ENCODE data around the gene SLC22A5. TPM values are rescaled to one million over a fixed set of nuclear protein-coding genes. Genes with fewer than 3 reads are reported as not detected.

The SLC22A5 gene
- total RNA-seq, 1 experiment from 2014 or later: 3.6 TPM

DNA sequence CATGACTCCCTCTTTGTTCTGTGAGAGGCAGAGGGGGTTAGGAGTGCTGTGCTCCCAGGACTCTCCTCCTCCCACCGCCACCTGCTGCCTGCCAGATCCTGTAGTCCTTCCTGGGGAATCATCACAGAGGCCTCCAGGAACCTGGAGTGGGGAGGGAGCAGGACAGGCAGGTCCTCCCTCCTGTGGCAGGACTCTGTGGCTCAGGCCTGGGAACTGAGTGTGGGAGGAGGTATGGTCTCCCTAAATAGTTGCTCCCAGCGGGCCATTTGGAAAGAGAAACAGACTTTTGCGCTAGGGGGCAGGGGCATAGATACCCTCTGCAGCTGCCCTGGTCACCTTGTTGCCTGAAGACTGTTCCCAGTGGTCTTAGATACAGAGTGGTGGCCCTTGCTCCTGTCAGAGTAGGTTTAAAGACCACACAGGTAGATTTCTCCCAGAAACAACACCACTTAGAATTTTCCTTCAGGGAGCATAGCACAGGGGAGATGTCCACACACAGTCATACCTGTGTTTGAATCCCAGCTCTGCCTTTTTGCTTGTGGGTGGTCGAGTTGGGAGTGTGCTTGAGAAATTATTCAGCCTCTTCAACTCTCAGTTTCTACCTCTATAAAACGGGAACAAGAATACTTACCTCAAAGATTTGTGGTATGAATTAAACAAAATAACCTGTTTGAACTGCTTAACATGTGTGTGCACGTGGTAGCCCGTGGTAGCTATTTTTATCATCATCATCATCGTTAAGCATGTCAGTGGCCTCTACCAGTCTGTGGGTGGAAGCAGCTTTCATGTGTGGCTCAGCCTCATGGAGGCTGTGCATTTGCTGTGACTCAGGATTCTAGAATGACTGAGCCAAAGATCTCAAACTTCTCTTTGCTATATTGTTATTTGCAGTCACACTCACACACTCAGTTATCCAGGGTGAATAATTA is 55.8 kb downstream of the SLC22A5 start:
- TF ChIP-seq NFYB (CRISPR knock-in tag; conservative IDR thresholded peaks at IDR 0.05; ENCODE audit: low read depth) (no peak), ZNF263 (CRISPR knock-in tag; IDR thresholded peaks at IDR 0.05; ENCODE audit: low read depth) (peak; percentile 59; the same call in 1 of the 2 replicates)
- Mint-ChIP-seq H3K36me3 (no peaks in the 10 kb centered on the region), H3K4me3 (no peak overlapping the region), H3K27me3 (ENCODE audit: low read depth) (no peaks in the 10 kb centered on the region), H3K27ac (no peak overlapping the region), H3K9me3 (no peaks in the 10 kb centered on the region), H3K4me1 (peaks cover 22% of the 10 kb centered on the region)
- ChIA-PET POLR2A (no interaction called here), CTCF (interaction anchor here (1.2 to 3.5 kb wide), 3 partner anchors 53 to 75 kb away, joined by 3 to 52 read pairs (median 19); partner anchors contain the start of gene IRF1)
- DNase-seq (ENCODE audit: low spot score): no peak
- no peak for ATAC-seq

- no peaks in the 10 kb centered on the region for H3K9me3 Mint-ChIP-seq
- POLR2A ChIA-PET: interaction anchor here (1.7 kb wide), 1 partner anchor 70 kb away, joined by 8 read pairs; no protein-coding TSS in a partner anchor
- no peaks in the 10 kb centered on the region for H3K36me3 Mint-ChIP-seq
- CTCF ChIA-PET: interaction anchor here (0.6 to 3.5 kb wide), 15 partner anchors 12 to 101 kb away, joined by 3 to 52 read pairs (median 6); partner anchors contain the start of gene IRF1
- TF ChIP-seq CTCF (IDR thresholded peaks at IDR 0.05): no peak
- TF ChIP-seq OVOL2 (CRISPR knock-in tag; IDR thresholded peaks at IDR 0.05; ENCODE audit: borderline replicate concordance): no peak
- no peak for TF ChIP-seq CBFB (CRISPR knock-in tag; IDR thresholded peaks at IDR 0.05; ENCODE audit: low read depth)
- TF ChIP-seq E2F5 (CRISPR knock-in tag; IDR thresholded peaks at IDR 0.05): no peak
- no peak for TF ChIP-seq TEAD1 (CRISPR knock-in tag; IDR thresholded peaks at IDR 0.05)
- no peak for TF ChIP-seq PRRX2 (CRISPR knock-in tag; IDR thresholded peaks at IDR 0.05)
- no peak for TF ChIP-seq ZNF423 (CRISPR knock-in tag; IDR thresholded peaks at IDR 0.05)
- no peak for TF ChIP-seq JUN (CRISPR knock-in tag; IDR thresholded peaks at IDR 0.05)
- TF ChIP-seq RORB (CRISPR knock-in tag; IDR thresholded peaks at IDR 0.05): no peak
- TF ChIP-seq, protein P1, sequence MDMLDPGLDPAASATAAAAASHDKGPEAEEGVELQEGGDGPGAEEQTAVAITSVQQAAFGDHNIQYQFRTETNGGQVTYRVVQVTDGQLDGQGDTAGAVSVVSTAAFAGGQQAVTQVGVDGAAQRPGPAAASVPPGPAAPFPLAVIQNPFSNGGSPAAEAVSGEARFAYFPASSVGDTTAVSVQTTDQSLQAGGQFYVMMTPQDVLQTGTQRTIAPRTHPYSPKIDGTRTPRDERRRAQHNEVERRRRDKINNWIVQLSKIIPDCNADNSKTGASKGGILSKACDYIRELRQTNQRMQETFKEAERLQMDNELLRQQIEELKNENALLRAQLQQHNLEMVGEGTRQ (CRISPR knock-in tag; IDR thresholded peaks at IDR 0.05): no peak
- TF ChIP-seq TP53 (CRISPR knock-in tag; IDR thresholded peaks at IDR 0.05): no peak
- TF ChIP-seq ZNF219 (CRISPR knock-in tag; IDR thresholded peaks at IDR 0.05; ENCODE audit: borderline replicate concordance): no peak
- TF ChIP-seq FOXK1 (CRISPR knock-in tag; IDR thresholded peaks at IDR 0.05): no peak
- H3K27ac Mint-ChIP-seq: no peak overlapping the region
- no peaks in the 10 kb centered on the region for H3K27me3 Mint-ChIP-seq (ENCODE audit: low read depth)
- no peak overlapping the region for H3K4me3 Mint-ChIP-seq
- ATAC-seq (no peak), DNase-seq (ENCODE audit: low spot score) (no peak)
- H3K4me1 Mint-ChIP-seq: peaks cover 18% of the 10 kb centered on the region
Measured at GRCh38 chr5:132425975-132426524, 56.5 kb downstream of the SLC22A5 start.

- H3K4me1 Mint-ChIP-seq: peaks cover 18% of the 10 kb centered on the region
- no peak for TF ChIP-seq ZBTB21 (CRISPR knock-in tag; IDR thresholded peaks at IDR 0.05; ENCODE audit: borderline replicate concordance)
- no peak for TF ChIP-seq SOX15 (CRISPR knock-in tag; IDR thresholded peaks at IDR 0.05)
- ATAC-seq (peak; percentile 85), DNase-seq (ENCODE audit: low spot score) (peak; percentile 41)
- no peak overlapping the region for H3K4me3 Mint-ChIP-seq
- no peaks in the 10 kb centered on the region for H3K9me3 Mint-ChIP-seq
- no peaks in the 10 kb centered on the region for H3K36me3 Mint-ChIP-seq
- ChIA-PET POLR2A (interaction anchor here (1.7 kb wide), 1 partner anchor 70 kb away, joined by 8 read pairs; no protein-coding TSS in a partner anchor), CTCF (interaction anchor here (0.6 to 3.5 kb wide), 21 partner anchors 10 to 133 kb away, joined by 3 to 52 read pairs (median 5); partner anchors contain the start of genes IRF1 and SLC22A4)
- no peak overlapping the region for H3K27ac Mint-ChIP-seq
- H3K27me3 Mint-ChIP-seq (ENCODE audit: low read depth): no peaks in the 10 kb centered on the region
Measured at GRCh38 chr5:132426525-132427138, 57.1 kb downstream of the SLC22A5 start.

Measured in WTC11 (cell line).